Fibroblast of villous mesenchyme (primary cell): ENCODE results near the gene OSGIN1. TPM values are rescaled to one million over a fixed set of nuclear protein-coding genes. Genes with fewer than 3 reads are reported as not detected.

Experiments
- DNase-seq: peaks from one replicate; pipeline ENCODE4 v3.0.0-alpha.2; 2010; ENCODE audit warnings: low read depth
- H3K4me3 ChIP-seq: 2 replicates; pipeline ENCODE4 v1.5.1; 2011; ENCODE audit warnings: low read depth, mild to moderate bottlenecking, low read length
- total RNA-seq: library from RNA; depleted of rRNA; stranded (reverse); fragments of >200 nt; gene quantifications from 2 replicates; pipeline ENCODE4 v1.2.3, GENCODE V29; 2012
- TF ChIP-seq, protein P1 (sequence below): IDR thresholded peaks from 2 replicates; pipeline ENCODE4 v1.5.1; 2012; ENCODE audit warnings: low read depth, mild to moderate bottlenecking, low read length; ENCODE audit not compliant: insufficient read depth

Gene OSGIN1, protein sequence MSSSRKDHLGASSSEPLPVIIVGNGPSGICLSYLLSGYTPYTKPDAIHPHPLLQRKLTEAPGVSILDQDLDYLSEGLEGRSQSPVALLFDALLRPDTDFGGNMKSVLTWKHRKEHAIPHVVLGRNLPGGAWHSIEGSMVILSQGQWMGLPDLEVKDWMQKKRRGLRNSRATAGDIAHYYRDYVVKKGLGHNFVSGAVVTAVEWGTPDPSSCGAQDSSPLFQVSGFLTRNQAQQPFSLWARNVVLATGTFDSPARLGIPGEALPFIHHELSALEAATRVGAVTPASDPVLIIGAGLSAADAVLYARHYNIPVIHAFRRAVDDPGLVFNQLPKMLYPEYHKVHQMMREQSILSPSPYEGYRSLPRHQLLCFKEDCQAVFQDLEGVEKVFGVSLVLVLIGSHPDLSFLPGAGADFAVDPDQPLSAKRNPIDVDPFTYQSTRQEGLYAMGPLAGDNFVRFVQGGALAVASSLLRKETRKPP
- total RNA-seq = 3.2 and 6.5 TPM in 2 replicates

DNA sequence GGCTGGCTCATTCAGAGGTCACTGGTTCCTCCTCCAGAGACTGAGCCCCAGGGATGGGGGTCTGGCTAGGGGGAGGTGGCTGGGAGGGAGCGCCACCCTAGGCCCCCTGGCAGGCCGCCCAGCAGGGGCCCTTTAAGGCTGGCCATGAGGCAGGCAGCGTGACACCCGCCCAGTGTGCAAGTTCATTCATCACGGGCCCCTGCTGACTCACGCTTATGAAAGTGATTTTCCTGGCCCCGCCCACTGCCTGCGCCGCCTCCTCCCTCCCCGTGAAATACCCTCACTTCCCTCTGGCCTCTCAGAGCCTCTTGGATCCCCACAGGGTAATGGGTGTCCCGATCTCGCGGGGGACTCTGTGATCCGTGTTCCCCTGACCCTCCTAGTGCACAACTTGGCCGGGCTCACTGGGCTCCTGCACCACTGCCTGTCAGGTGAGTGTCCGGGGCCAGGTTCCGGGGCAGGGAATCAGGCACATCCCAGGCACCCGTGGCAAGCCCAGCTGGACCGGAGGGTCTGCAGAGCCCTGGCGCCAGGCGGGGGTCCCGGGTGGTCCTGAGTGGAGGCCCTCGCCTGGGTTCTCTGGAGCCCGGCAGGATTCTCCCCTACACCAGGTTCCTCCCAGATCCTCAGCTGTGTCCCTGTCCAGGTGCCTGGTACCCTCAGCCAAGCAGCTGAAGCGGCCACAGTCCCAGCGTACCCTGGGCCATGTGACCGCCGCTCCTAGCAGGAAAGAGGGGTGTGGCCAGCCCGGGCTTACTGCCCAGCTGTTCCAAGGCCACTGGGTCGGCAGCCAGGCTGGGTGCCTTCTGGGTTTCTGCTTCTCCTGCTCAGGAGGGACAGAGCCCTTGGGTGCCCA is at the start of gene OSGIN1:
Gene OSGIN1 (plus strand): TSS at position 301 of the 856 bp plus-strand sequence. CDS start 4,432 bp downstream, outside the sequence.
- TF ChIP-seq, protein P1, sequence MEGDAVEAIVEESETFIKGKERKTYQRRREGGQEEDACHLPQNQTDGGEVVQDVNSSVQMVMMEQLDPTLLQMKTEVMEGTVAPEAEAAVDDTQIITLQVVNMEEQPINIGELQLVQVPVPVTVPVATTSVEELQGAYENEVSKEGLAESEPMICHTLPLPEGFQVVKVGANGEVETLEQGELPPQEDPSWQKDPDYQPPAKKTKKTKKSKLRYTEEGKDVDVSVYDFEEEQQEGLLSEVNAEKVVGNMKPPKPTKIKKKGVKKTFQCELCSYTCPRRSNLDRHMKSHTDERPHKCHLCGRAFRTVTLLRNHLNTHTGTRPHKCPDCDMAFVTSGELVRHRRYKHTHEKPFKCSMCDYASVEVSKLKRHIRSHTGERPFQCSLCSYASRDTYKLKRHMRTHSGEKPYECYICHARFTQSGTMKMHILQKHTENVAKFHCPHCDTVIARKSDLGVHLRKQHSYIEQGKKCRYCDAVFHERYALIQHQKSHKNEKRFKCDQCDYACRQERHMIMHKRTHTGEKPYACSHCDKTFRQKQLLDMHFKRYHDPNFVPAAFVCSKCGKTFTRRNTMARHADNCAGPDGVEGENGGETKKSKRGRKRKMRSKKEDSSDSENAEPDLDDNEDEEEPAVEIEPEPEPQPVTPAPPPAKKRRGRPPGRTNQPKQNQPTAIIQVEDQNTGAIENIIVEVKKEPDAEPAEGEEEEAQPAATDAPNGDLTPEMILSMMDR = no peak
- peak; percentile 95 for DNase-seq
- H3K4me3 ChIP-seq = peak within 1 kb of the TSS; percentile 76

DNA sequence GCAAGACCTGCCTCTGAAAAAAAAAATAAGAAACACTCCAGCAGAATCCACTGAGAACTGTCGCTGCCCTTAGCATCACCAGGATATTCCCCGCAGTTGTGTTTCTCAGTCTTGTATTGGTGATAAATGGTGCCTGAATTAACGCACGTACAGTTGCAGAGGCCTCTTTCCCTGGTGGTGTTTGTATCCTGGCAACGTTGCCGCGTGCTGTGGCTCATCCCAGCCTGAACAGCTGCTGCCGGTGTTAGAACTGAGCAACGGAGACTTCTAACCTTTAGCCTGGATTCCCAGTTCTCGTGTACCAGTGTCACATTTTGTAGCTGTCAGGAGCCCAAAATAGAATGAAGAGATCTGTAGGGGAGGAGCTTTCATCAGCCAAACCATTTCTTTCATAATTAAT is 49.3 kb upstream of the OSGIN1 start:
- no peak overlapping the region for H3K4me3 ChIP-seq
- peak; percentile 68 for DNase-seq
- TF ChIP-seq, protein P1 = no peak

DNA sequence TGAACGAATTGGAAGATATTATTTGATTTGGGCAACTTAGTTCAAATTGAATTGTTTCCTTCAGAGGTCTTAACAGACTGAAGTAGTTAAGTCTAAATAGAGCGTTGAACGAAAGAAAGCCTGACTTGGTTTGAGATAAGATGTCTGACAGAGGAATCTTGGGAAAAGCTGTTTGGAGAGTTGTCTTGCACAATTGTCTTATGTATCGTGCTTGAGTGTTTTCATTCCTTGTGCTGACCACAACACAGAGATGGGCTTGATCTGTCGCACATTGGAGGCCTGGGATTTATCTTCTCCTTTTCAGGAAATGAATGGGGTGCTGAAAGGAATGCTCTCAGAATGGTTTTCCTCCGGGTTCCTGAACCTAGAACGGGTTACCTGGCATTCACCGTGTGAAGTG is 46.4 kb upstream of the OSGIN1 start:
- TF ChIP-seq, protein P1 = no peak
- peak; percentile 88 for DNase-seq
- H3K4me3 ChIP-seq = no peak overlapping the region

DNA sequence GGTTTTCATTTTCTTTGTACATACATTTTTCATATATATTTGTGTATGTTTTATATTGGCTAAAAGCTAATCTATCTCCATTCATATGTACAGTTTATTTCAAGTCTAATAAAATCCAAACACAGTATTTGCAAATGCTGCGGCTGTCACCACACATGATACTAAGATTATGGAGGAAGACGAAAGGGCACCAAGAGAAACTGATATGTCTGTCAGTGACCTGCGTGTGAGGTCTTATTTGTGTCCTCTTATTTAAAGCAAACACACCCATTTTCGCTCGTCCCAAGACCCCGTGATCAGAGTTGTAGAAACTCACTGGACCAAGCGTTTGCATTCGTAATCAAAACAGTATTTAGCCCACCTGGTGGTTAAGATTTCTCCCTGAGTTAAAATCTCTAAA is 45.9 kb upstream of the OSGIN1 start:
- TF ChIP-seq, protein P1 = no peak
- H3K4me3 ChIP-seq = no peak overlapping the region
- DNase-seq = no peak

DNA sequence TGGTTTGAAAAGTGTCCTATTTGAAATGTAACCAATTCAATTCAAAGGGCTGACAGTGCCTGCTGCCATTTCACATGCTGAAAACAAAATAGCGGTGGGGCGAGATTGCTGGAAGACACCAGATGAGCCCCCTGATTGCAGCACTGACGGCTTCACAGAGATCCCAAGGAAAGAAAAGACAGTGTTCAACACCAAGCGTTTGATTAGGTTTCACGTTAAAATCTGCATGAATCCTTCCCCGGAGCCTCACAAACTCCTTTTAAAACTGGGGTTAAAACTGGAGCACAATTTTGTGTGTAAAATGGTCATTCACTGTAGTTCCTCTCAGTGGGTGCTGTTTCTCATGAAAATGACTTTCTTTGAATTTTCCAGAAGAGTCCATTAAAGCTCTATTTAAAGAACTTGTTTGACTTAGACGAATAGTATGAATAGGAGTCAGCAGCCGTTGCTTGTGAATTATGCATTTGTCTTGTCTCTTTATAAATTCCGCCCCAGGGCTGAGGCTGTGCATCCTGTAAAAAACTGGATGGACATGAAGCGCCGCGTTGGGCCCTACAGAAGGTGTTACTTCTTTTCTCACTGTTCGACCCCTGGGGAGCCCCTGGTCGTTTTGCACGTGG is 45.3 kb upstream of the OSGIN1 start:
- no peak overlapping the region for H3K4me3 ChIP-seq
- TF ChIP-seq, protein P1 = no peak
- DNase-seq = no peak

DNA sequence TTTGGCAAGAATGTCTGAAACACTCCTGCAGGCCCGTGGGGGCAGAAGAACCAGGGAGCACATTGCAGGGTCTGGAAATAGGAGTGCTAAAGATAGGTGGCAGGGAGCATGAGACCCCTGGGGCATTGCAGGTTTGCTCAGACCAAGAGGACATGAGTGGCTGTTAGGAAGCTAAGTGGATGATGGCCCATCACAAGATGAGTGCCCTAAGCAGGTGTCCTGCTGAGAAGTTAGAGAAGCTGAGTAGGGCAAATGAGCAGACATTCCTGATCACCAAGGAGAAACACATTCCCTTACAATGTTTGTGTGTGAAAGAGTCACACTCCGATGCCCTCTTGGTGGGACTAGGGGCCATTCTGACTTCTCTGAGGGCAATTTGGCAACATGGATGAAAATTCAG is 44.2 kb upstream of the OSGIN1 start:
- DNase-seq = no peak
- H3K4me3 ChIP-seq = no peak overlapping the region
- TF ChIP-seq, protein P1 = no peak
